ENCODE results near the gene KRT31. TPM values are rescaled to one million over a fixed set of nuclear protein-coding genes. Genes with fewer than 3 reads are reported as not detected.

KRT31 gene
- polyA plus RNA-seq, 1 donor from 2014 or later, result not detected

DNA sequence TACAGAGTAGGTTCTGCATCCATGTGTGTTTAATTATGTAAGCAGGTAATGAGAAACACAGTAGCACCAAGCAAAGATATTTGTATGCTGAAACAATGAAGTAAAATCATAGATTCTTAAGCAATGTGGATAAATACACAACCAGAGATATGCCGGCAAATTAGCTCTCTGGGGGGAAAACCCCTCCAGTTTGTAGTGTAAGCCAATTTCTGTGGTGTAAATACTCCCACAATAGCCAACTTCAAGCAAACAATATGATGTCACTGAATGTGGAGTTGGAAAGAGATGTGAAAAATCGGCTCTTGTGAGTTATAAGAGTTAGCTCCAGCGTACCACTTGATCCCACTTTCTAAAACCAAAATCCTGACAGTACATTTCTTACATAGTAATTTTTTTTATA is 47.2 kb upstream of the KRT31 start:
- H2AFZ ChIP-seq (ENCODE audit: low read depth, low read length), result no peak overlapping the region
- H3F3A ChIP-seq (ENCODE audit: insufficient read depth, low read length, poor library complexity, severe bottlenecking), result no peaks in the 10 kb centered on the region
- H3K9ac ChIP-seq (ENCODE audit: low read length), result no peak overlapping the region
- H3K79me2 ChIP-seq (replicated peaks; ENCODE audit: insufficient read depth, low read length), result no peaks in the 10 kb centered on the region
- no peak overlapping the region for H3K4me3 ChIP-seq (ENCODE audit: low read length)
- no peaks in the 10 kb centered on the region for H3K9me3 ChIP-seq (ENCODE audit: low read length)
- H3K36me3 ChIP-seq (ENCODE audit: insufficient read depth, low read length), result no peaks in the 10 kb centered on the region
- H3K4me2 ChIP-seq (ENCODE audit: low read length), result no peak overlapping the region
- no peaks in the 10 kb centered on the region for H3K9me2 ChIP-seq (ENCODE audit: insufficient read depth, low read length)
- no peak overlapping the region for H3K27ac ChIP-seq (ENCODE audit: low read length)
- no peak for TF ChIP-seq MXI1 (conservative IDR thresholded peaks at IDR 0.05; ENCODE audit: poor library complexity, severe bottlenecking)
- no peak for TF ChIP-seq POLR2AphosphoS5 (IDR thresholded peaks at IDR 0.05)
- TF ChIP-seq SMC3 (conservative IDR thresholded peaks at IDR 0.05; ENCODE audit: poor library complexity), result no peak
- TF ChIP-seq RAD21 (conservative IDR thresholded peaks at IDR 0.05), result no peak
- H3K27me3 ChIP-seq (ENCODE audit: insufficient read depth, low read depth, low read length), result no peaks in the 10 kb centered on the region
- no peaks in the 10 kb centered on the region for H4K20me1 ChIP-seq (ENCODE audit: insufficient read depth)

DNA sequence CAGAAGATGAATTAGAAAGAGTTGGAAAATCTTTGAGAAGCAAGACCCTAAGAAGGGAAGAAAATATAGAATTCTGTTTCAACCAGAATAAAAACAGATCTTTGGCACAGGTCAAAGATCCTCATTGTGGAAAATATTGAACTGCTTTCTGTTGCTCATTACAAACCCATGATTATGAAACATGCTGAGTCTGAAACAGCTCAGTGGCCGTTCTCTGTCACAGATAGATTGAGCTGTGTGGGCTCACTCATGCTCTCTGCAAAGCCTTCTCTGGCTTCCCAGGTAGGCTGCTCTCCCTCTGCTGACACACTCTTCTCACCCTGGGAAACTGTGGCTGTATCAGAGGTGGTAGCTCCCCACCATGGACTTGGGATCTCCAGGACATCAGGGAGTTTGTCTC is 46.8 kb upstream of the KRT31 start:
- Histone ChIP-seq H3K79me2 (replicated peaks; ENCODE audit: insufficient read depth, low read length) (no peaks in the 10 kb centered on the region), H4K20me1 (ENCODE audit: insufficient read depth) (no peaks in the 10 kb centered on the region), H3K4me3 (ENCODE audit: low read length) (no peak overlapping the region), H3K27me3 (ENCODE audit: insufficient read depth, low read depth, low read length) (no peaks in the 10 kb centered on the region), H3K36me3 (ENCODE audit: insufficient read depth, low read length) (no peaks in the 10 kb centered on the region), H3F3A (ENCODE audit: insufficient read depth, low read length, poor library complexity, severe bottlenecking) (no peaks in the 10 kb centered on the region), H3K9me3 (ENCODE audit: low read length) (no peaks in the 10 kb centered on the region), H3K9ac (ENCODE audit: low read length) (no peak overlapping the region), H3K9me2 (ENCODE audit: insufficient read depth, low read length) (no peaks in the 10 kb centered on the region), H3K27ac (ENCODE audit: low read length) (no peak overlapping the region), H2AFZ (ENCODE audit: low read depth, low read length) (no peak overlapping the region), H3K4me2 (ENCODE audit: low read length) (no peak overlapping the region)
- TF ChIP-seq, protein P1, sequence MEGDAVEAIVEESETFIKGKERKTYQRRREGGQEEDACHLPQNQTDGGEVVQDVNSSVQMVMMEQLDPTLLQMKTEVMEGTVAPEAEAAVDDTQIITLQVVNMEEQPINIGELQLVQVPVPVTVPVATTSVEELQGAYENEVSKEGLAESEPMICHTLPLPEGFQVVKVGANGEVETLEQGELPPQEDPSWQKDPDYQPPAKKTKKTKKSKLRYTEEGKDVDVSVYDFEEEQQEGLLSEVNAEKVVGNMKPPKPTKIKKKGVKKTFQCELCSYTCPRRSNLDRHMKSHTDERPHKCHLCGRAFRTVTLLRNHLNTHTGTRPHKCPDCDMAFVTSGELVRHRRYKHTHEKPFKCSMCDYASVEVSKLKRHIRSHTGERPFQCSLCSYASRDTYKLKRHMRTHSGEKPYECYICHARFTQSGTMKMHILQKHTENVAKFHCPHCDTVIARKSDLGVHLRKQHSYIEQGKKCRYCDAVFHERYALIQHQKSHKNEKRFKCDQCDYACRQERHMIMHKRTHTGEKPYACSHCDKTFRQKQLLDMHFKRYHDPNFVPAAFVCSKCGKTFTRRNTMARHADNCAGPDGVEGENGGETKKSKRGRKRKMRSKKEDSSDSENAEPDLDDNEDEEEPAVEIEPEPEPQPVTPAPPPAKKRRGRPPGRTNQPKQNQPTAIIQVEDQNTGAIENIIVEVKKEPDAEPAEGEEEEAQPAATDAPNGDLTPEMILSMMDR (IDR thresholded peaks at IDR 0.05; ENCODE audit: poor library complexity, severe bottlenecking), result no peak
- no peak for TF ChIP-seq TAF1 (IDR thresholded peaks at IDR 0.05; ENCODE audit: low read depth)
- TF ChIP-seq MXI1 (conservative IDR thresholded peaks at IDR 0.05; ENCODE audit: poor library complexity, severe bottlenecking), result no peak
- TF ChIP-seq SMC3 (conservative IDR thresholded peaks at IDR 0.05; ENCODE audit: poor library complexity), result no peak
- no peak for TF ChIP-seq EP300 (conservative IDR thresholded peaks at IDR 0.05; ENCODE audit: poor library complexity, severe bottlenecking)
- no peak for TF ChIP-seq RAD21 (conservative IDR thresholded peaks at IDR 0.05)
- no peak for TF ChIP-seq EZH2 (IDR thresholded peaks at IDR 0.05; ENCODE audit: borderline replicate concordance, insufficient read depth, low read length, poor library complexity, severe bottlenecking)
- TF ChIP-seq REST (IDR thresholded peaks at IDR 0.05; ENCODE audit: borderline replicate concordance), result no peak
- no peak for TF ChIP-seq POLR2AphosphoS5 (IDR thresholded peaks at IDR 0.05)

- Histone ChIP-seq H3K79me2 (replicated peaks; ENCODE audit: insufficient read depth, low read length) (no peaks in the 10 kb centered on the region), H3K9me2 (ENCODE audit: insufficient read depth, low read length) (no peaks in the 10 kb centered on the region), H3K9me3 (ENCODE audit: low read length) (no peaks in the 10 kb centered on the region), H3K9ac (ENCODE audit: low read length) (no peak overlapping the region), H3K4me3 (ENCODE audit: low read length) (no peak overlapping the region), H2AFZ (ENCODE audit: low read depth, low read length) (no peak overlapping the region), H3K4me2 (ENCODE audit: low read length) (no peak overlapping the region), H3K36me3 (ENCODE audit: insufficient read depth, low read length) (no peaks in the 10 kb centered on the region), H3K27me3 (ENCODE audit: insufficient read depth, low read depth, low read length) (no peaks in the 10 kb centered on the region), H3K27ac (ENCODE audit: low read length) (no peak overlapping the region), H3F3A (ENCODE audit: insufficient read depth, low read length, poor library complexity, severe bottlenecking) (no peaks in the 10 kb centered on the region), H4K20me1 (ENCODE audit: insufficient read depth) (no peaks in the 10 kb centered on the region)
- TF ChIP-seq TAF1 (IDR thresholded peaks at IDR 0.05; ENCODE audit: low read depth) (no peak), RAD21 (conservative IDR thresholded peaks at IDR 0.05) (no peak)
These were observed 45.3 kb upstream of the KRT31 start for GRCh38 chr17:41442739-41443138.

Data from neural cell (in vitro differentiated cells).